ENCODE measurements around the gene GPER1. TPM values are rescaled to one million over a fixed set of nuclear protein-coding genes. Genes with fewer than 3 reads are reported as not detected.

The GPER1 gene
- total RNA-seq, 4 donors from 2014 or later: 7.1 to 20.2 (median 7.8) TPM

- no peak overlapping the region for H3K27ac ChIP-seq
- WGBS, 2 donors (ENCODE audit: low coverage in 1 of 2): 80 to 95% methylated on average over 3 of the region's 11 CpGs
- no peak overlapping the region for H3K4me3 ChIP-seq
- H3K36me3 ChIP-seq: no peaks in the 10 kb centered on the region
- no peaks in the 10 kb centered on the region for H3K27me3 ChIP-seq
- H3K4me1 ChIP-seq: no peaks in the 10 kb centered on the region
- H3K9me3 ChIP-seq: no peaks in the 10 kb centered on the region
- ATAC-seq: no peak
- no peak for TF ChIP-seq CTCF (IDR thresholded peaks at IDR 0.05)
- no peak for TF ChIP-seq EP300 (IDR thresholded peaks at IDR 0.05)
- no peak for TF ChIP-seq POLR2A (IDR thresholded peaks at IDR 0.05)
- TF ChIP-seq POLR2AphosphoS5 (IDR thresholded peaks at IDR 0.05): no peak
Measured at GRCh38 chr7:1105189-1105588, 17.3 kb downstream of the GPER1 start.

- Histone ChIP-seq H3K27ac (no peak overlapping the region), H3K36me3 (no peaks in the 10 kb centered on the region), H3K4me3 (no peak overlapping the region), H3K4me1 (no peaks in the 10 kb centered on the region), H3K27me3 (no peaks in the 10 kb centered on the region), H3K9me3 (no peaks in the 10 kb centered on the region)
- no peak for ATAC-seq
- TF ChIP-seq POLR2AphosphoS5 (IDR thresholded peaks at IDR 0.05): no peak
- TF ChIP-seq POLR2A (IDR thresholded peaks at IDR 0.05): no peak
- no peak for TF ChIP-seq EP300 (IDR thresholded peaks at IDR 0.05)
- TF ChIP-seq CTCF (IDR thresholded peaks at IDR 0.05): no peak
- WGBS, 2 donors (ENCODE audit: low coverage in 1 of 2): 58 to 76% methylated on average over 8 to 11 of the region's 27 CpGs
Measured at GRCh38 chr7:1106063-1106792, 18.3 kb downstream of the GPER1 start.

- ATAC-seq: no peak
- H3K4me1 ChIP-seq: no peaks in the 10 kb centered on the region
Measured at GRCh38 chr7:1106793-1107421, 19.0 kb downstream of the GPER1 start.

GRCh38 chr7:1108264-1108920 is 20.5 kb downstream of the GPER1 start:
- Histone ChIP-seq H3K4me1 (no peaks in the 10 kb centered on the region), H3K9me3 (no peaks in the 10 kb centered on the region), H3K27ac (no peak overlapping the region), H3K4me3 (no peak overlapping the region), H3K27me3 (no peaks in the 10 kb centered on the region), H3K36me3 (peaks cover 0 to 7% of the 10 kb centered on the region in 2 donors)
- 81% methylated on average over 8 of the region's 30 CpGs; no CpG with 5 or more reads in 1 of the 2 donors for WGBS, 2 donors (ENCODE audit: low coverage in 1 of 2)
- TF ChIP-seq CTCF (IDR thresholded peaks at IDR 0.05) (no peak), POLR2A (IDR thresholded peaks at IDR 0.05) (no peak)
- no peak for ATAC-seq

More at GRCh38 chr7:1106793-1107421, 19.0 kb downstream of the GPER1 start:
- no peaks in the 10 kb centered on the region for H3K27me3 ChIP-seq
- no peak overlapping the region for H3K4me3 ChIP-seq
- no peak for TF ChIP-seq CTCF (IDR thresholded peaks at IDR 0.05)
- no peak for TF ChIP-seq EP300 (IDR thresholded peaks at IDR 0.05)
- no peak for TF ChIP-seq POLR2AphosphoS5 (IDR thresholded peaks at IDR 0.05)
- no peak for TF ChIP-seq POLR2A (IDR thresholded peaks at IDR 0.05)
- WGBS, 2 donors (ENCODE audit: low coverage in 1 of 2): 46 to 62% methylated on average over 2 to 11 of the region's 20 CpGs
- no peaks in the 10 kb centered on the region for H3K36me3 ChIP-seq
- H3K9me3 ChIP-seq: no peaks in the 10 kb centered on the region
- no peak overlapping the region for H3K27ac ChIP-seq
